Measurements from ENCODE around the gene TM2D1. TPM values are rescaled to one million over a fixed set of nuclear protein-coding genes. Genes with fewer than 3 reads are reported as not detected.

TM2D1 gene
- total RNA-seq, 1 experiment from 2014 or later, result 22.7 TPM

- TF ChIP-seq EZH2phosphoT487 (IDR thresholded peaks at IDR 0.05; ENCODE audit: borderline replicate concordance) (no peak), CEBPB (IDR thresholded peaks at IDR 0.05; ENCODE audit: low read depth) (no peak)
- ChIA-PET CTCF (no interaction called here), POLR2A (no interaction called here), RAD21 (ENCODE audit: low non-redundant PET in 1 of 2, low total read pairs in 2 of 2, uncharacterized antibody in 2 of 2, unreplicated experiment in 2 of 2) (no interaction called here)
- H3K36me3 ChIP-seq (ENCODE audit: control insufficient read depth in 1 of 2, insufficient read depth in 2 of 2, low read length in 2 of 2), result no peaks in the 10 kb centered on the region
- H3K27ac ChIP-seq (ENCODE audit: low read depth, low read length), result no peak overlapping the region
- intact Hi-C loops (cut with micrococcal nuclease), result no loop called here
- H2AFZ ChIP-seq (ENCODE audit: low read depth, low read length, poor library complexity, severe bottlenecking), result no peak overlapping the region
- H4K20me1 ChIP-seq (ENCODE audit: insufficient read depth), result no peaks in the 10 kb centered on the region
- no peak overlapping the region for H3K4me2 ChIP-seq (ENCODE audit: low read length)
- no peaks in the 10 kb centered on the region for H3K79me2 ChIP-seq (ENCODE audit: insufficient read depth, low read length)
- no peak for ATAC-seq
- no TSS peak for BruUV-seq (replicated peaks)
- H3K9ac ChIP-seq (ENCODE audit: low read length), result no peak overlapping the region
- no peaks in the 10 kb centered on the region for H3K9me3 ChIP-seq (ENCODE audit: control insufficient read depth in 1 of 2, insufficient read depth in 1 of 2, low read depth in 1 of 2, low read length in 2 of 2)
- no peaks in the 10 kb centered on the region for H3K4me1 ChIP-seq (ENCODE audit: control insufficient read depth in 1 of 2, insufficient read depth in 2 of 2, low read length in 2 of 2)
- no peak overlapping the region for H3K4me3 ChIP-seq (replicated peaks in 1 of 2; ENCODE audit: low read depth in 1 of 2, low read length in 2 of 2)
- no peak for DNase-seq (ENCODE audit: low read depth, low spot score)
- H3K9me2 ChIP-seq (ENCODE audit: insufficient read depth), result no peaks in the 10 kb centered on the region
- H3K27me3 ChIP-seq (ENCODE audit: insufficient read depth, low read length), result no peaks in the 10 kb centered on the region
Measured at GRCh38 chr1:61631436-61631835, 93.5 kb downstream of the TM2D1 start.

Other genes with a start within 250 kb of the TM2D1 start
- gene PATJ, start 17.3 kb upstream of the TM2D1 start, total RNA-seq (2021; ENCODE audit: unreplicated experiment), result 48.8 TPM

Measured in HCT116 (cell line).